IPS-20b (cell line): Measurements from ENCODE around the gene SORCS1.

Source experiments
- H3K27ac ChIP-seq: one replicate; pipeline ENCODE4 v1.5.1; 2013; ENCODE audit warnings: low read length
- H3K27me3 ChIP-seq: 2 replicates; pipeline ENCODE4 v1.6.1; 2013; ENCODE audit warnings: mild to moderate bottlenecking, low read length, inconsistent platforms; ENCODE audit not compliant: insufficient read depth
- H3K36me3 ChIP-seq: 2 replicates; pipeline ENCODE4 v1.6.1; 2013; ENCODE audit warnings: low read depth, mild to moderate bottlenecking, inconsistent platforms, low read length, moderate library complexity; ENCODE audit not compliant: insufficient read depth
- H3K4me1 ChIP-seq: 2 replicates; pipeline ENCODE4 v1.6.1; 2013; ENCODE audit warnings: mild to moderate bottlenecking, control low read depth, inconsistent platforms, low read length, moderate library complexity; ENCODE audit not compliant: insufficient read depth
- H3K4me3 ChIP-seq: 2 replicates; pipeline ENCODE4 v1.5.1; 2013; ENCODE audit warnings: mild to moderate bottlenecking, low read length, inconsistent platforms
- H3K9ac ChIP-seq: 2 replicates; pipeline ENCODE4 v1.6.1; 2013; ENCODE audit warnings: low read depth, mild to moderate bottlenecking, inconsistent platforms, low read length, moderate library complexity
- H3K9me3 ChIP-seq: 2 replicates; pipeline ENCODE4 v1.6.1; 2013; ENCODE audit warnings: mild to moderate bottlenecking, low read depth, low read length, inconsistent platforms; ENCODE audit not compliant: insufficient read depth

SORCS1 gene

GRCh38 chr10:107157071-107157470 lies 7.4 kb downstream of the SORCS1 start:
- Histone ChIP-seq H3K36me3 (no peaks in the 10 kb centered on the region), H3K9ac (no peak overlapping the region), H3K27ac (no peak overlapping the region), H3K4me1 (peaks cover 10% of the 10 kb centered on the region), H3K4me3 (no peak overlapping the region), H3K27me3 (peaks cover 9% of the 10 kb centered on the region), H3K9me3 (peaks cover 10% of the 10 kb centered on the region)

GRCh38 chr10:107152087-107152486 lies 12.4 kb downstream of the SORCS1 start:
- H3K9ac ChIP-seq, result no peak overlapping the region

GRCh38 chr10:107148906-107149305 lies 15.6 kb downstream of the SORCS1 start:
- Histone ChIP-seq H3K27ac (no peak overlapping the region), H3K9ac (no peak overlapping the region), H3K4me1 (no peaks in the 10 kb centered on the region), H3K4me3 (no peak overlapping the region), H3K9me3 (peaks cover 18% of the 10 kb centered on the region), H3K36me3 (no peaks in the 10 kb centered on the region), H3K27me3 (no peaks in the 10 kb centered on the region)

More at GRCh38 chr10:107152087-107152486, 12.4 kb downstream of the SORCS1 start:
- Histone ChIP-seq H3K36me3 (no peaks in the 10 kb centered on the region), H3K9me3 (peaks cover 18% of the 10 kb centered on the region), H3K4me1 (no peaks in the 10 kb centered on the region), H3K4me3 (no peak overlapping the region), H3K27me3 (no peaks in the 10 kb centered on the region), H3K27ac (no peak overlapping the region)

GRCh38 chr10:107144490-107144889 lies 20.0 kb downstream of the SORCS1 start:
- Histone ChIP-seq H3K36me3 (no peaks in the 10 kb centered on the region), H3K27me3 (no peaks in the 10 kb centered on the region), H3K27ac (no peak overlapping the region), H3K9me3 (no peaks in the 10 kb centered on the region), H3K9ac (no peak overlapping the region), H3K4me1 (no peaks in the 10 kb centered on the region), H3K4me3 (no peak overlapping the region)

- no peaks in the 10 kb centered on the region for H3K4me1 ChIP-seq
- no peak overlapping the region for H3K4me3 ChIP-seq
- H3K27ac ChIP-seq, result no peak overlapping the region
- no peaks in the 10 kb centered on the region for H3K36me3 ChIP-seq
- H3K9me3 ChIP-seq, result no peaks in the 10 kb centered on the region
- H3K27me3 ChIP-seq, result no peaks in the 10 kb centered on the region
- H3K9ac ChIP-seq, result no peak overlapping the region
These were observed 22.9 kb downstream of the SORCS1 start for GRCh38 chr10:107141524-107142061.

- H3K4me1 ChIP-seq, result no peaks in the 10 kb centered on the region
- H3K9me3 ChIP-seq, result no peaks in the 10 kb centered on the region
- H3K4me3 ChIP-seq, result no peak overlapping the region
- no peaks in the 10 kb centered on the region for H3K27me3 ChIP-seq
- no peak overlapping the region for H3K27ac ChIP-seq
- no peak overlapping the region for H3K9ac ChIP-seq
- H3K36me3 ChIP-seq, result no peaks in the 10 kb centered on the region
These were observed 25.3 kb downstream of the SORCS1 start for GRCh38 chr10:107139237-107139636.

GRCh38 chr10:107133656-107134055 lies 30.9 kb downstream of the SORCS1 start:
- H3K4me3 ChIP-seq, result no peak overlapping the region
- no peaks in the 10 kb centered on the region for H3K27me3 ChIP-seq
- H3K4me1 ChIP-seq, result peaks cover 6% of the 10 kb centered on the region; the same call in 1 of the 2 replicates
- no peak overlapping the region for H3K27ac ChIP-seq
- H3K36me3 ChIP-seq, result no peaks in the 10 kb centered on the region
- H3K9ac ChIP-seq, result no peak overlapping the region
- no peaks in the 10 kb centered on the region for H3K9me3 ChIP-seq

GRCh38 chr10:107129000-107129399 lies 35.5 kb downstream of the SORCS1 start:
- no peaks in the 10 kb centered on the region for H3K36me3 ChIP-seq
- peaks cover 6% of the 10 kb centered on the region; the same call in 1 of the 2 replicates for H3K4me1 ChIP-seq
- H3K27me3 ChIP-seq, result no peaks in the 10 kb centered on the region
- no peak overlapping the region for H3K9ac ChIP-seq
- H3K9me3 ChIP-seq, result no peaks in the 10 kb centered on the region
- H3K4me3 ChIP-seq, result no peak overlapping the region
- no peak overlapping the region for H3K27ac ChIP-seq

GRCh38 chr10:107126512-107127065 lies 37.9 kb downstream of the SORCS1 start:
- H3K36me3 ChIP-seq, result no peaks in the 10 kb centered on the region

GRCh38 chr10:107122703-107123102 lies 41.8 kb downstream of the SORCS1 start:
- H3K27ac ChIP-seq, result no peak overlapping the region
- no peak overlapping the region for H3K4me3 ChIP-seq
- no peaks in the 10 kb centered on the region for H3K9me3 ChIP-seq
- no peaks in the 10 kb centered on the region for H3K27me3 ChIP-seq
- no peaks in the 10 kb centered on the region for H3K36me3 ChIP-seq
- no peak overlapping the region for H3K9ac ChIP-seq
- H3K4me1 ChIP-seq, result no peaks in the 10 kb centered on the region

More at GRCh38 chr10:107126512-107127065, 37.9 kb downstream of the SORCS1 start:
- Histone ChIP-seq H3K4me1 (peaks cover 6% of the 10 kb centered on the region; the same call in 1 of the 2 replicates), H3K9me3 (no peaks in the 10 kb centered on the region), H3K9ac (no peak overlapping the region), H3K4me3 (no peak overlapping the region), H3K27ac (no peak overlapping the region), H3K27me3 (no peaks in the 10 kb centered on the region)

- Histone ChIP-seq H3K4me3 (no peak overlapping the region), H3K9ac (no peak overlapping the region), H3K36me3 (no peaks in the 10 kb centered on the region), H3K9me3 (no peaks in the 10 kb centered on the region; the same call in 1 of the 2 replicates), H3K4me1 (no peaks in the 10 kb centered on the region), H3K27me3 (no peaks in the 10 kb centered on the region), H3K27ac (no peak overlapping the region)
These were observed 45.6 kb downstream of the SORCS1 start for GRCh38 chr10:107118866-107119265.

GRCh38 chr10:107104026-107104652 lies 60.4 kb downstream of the SORCS1 start:
- 0 out of 2 replicates have a peak, but pooled peaks cover 1% of the 10 kb centered on the region for H3K9me3 ChIP-seq
- H3K36me3 ChIP-seq, result no peaks in the 10 kb centered on the region
- no peaks in the 10 kb centered on the region for H3K27me3 ChIP-seq
- peak overlapping the region; percentile 8; the same call in 1 of the 2 replicates for H3K4me3 ChIP-seq
- H3K27ac ChIP-seq, result peak overlapping the region; percentile 13
- peaks cover 13% of the 10 kb centered on the region; the same call in 1 of the 2 replicates for H3K4me1 ChIP-seq
- H3K9ac ChIP-seq, result no peak overlapping the region
